Activated CD8-positive, alpha-beta memory T cell treated with anti-CD3 and anti-CD28 coated beads, Interleukin-2, amount 10 ng/mL, durations not matched to agents 7 days and 5 days (primary cell): Measurements from ENCODE around the gene LRIG3. TPM values are rescaled to one million over a fixed set of nuclear protein-coding genes. Genes with fewer than 3 reads are reported as not detected.
A peak's percentile ranks its signal among the peaks of the same experiment; 100 is the strongest.

Source experiments
- ATAC-seq: fragments of 150-1000 bp; cut with Tn5 transposase; one replicate; pipeline ENCODE4 v1.10.0; 2021; ENCODE audit warnings: moderate library complexity
- CTCF ChIA-PET: fragments of 350-600 bp; sonication (Branson Sonifier 250); formaldehyde crosslinking; loops from one replicate; lab custom pipeline; 2021; ENCODE audit warnings: antibody characterized with exemption; lab: Charles Lee
- DNase-seq: peaks from one replicate; pipeline ENCODE4 v3.0.0-alpha.2; 2020
- H3K27ac Mint-ChIP-seq: one replicate; pipeline ENCODE4 v1.8.0; 2021; ENCODE audit warnings: mild to moderate bottlenecking, mixed read lengths
- H3K27me3 Mint-ChIP-seq: one replicate; pipeline ENCODE4 v1.8.0; 2021; ENCODE audit warnings: mixed read lengths
- H3K36me3 Mint-ChIP-seq: one replicate; pipeline ENCODE4 v1.8.0; 2021; ENCODE audit warnings: mild to moderate bottlenecking, mixed read lengths
- H3K4me1 Mint-ChIP-seq: one replicate; pipeline ENCODE4 v1.8.0; 2021; ENCODE audit warnings: mixed read lengths
- H3K4me3 Mint-ChIP-seq: one replicate; pipeline ENCODE4 v1.8.0; 2021; ENCODE audit warnings: mild to moderate bottlenecking, moderate library complexity, mixed read lengths
- H3K9me3 Mint-ChIP-seq: one replicate; pipeline ENCODE4 v1.8.0; 2022; ENCODE audit warnings: low read depth, mixed read lengths
- total RNA-seq, 2 experiments: library from RNA; stranded (reverse); gene quantifications; one replicate each; pipeline ENCODE4 v1.2.3, GENCODE V29; 2021

LRIG3 gene
- under 1 TPM in 1 of 2 experiments, not detected in 1; 0.30 TPM for total RNA-seq

DNA sequence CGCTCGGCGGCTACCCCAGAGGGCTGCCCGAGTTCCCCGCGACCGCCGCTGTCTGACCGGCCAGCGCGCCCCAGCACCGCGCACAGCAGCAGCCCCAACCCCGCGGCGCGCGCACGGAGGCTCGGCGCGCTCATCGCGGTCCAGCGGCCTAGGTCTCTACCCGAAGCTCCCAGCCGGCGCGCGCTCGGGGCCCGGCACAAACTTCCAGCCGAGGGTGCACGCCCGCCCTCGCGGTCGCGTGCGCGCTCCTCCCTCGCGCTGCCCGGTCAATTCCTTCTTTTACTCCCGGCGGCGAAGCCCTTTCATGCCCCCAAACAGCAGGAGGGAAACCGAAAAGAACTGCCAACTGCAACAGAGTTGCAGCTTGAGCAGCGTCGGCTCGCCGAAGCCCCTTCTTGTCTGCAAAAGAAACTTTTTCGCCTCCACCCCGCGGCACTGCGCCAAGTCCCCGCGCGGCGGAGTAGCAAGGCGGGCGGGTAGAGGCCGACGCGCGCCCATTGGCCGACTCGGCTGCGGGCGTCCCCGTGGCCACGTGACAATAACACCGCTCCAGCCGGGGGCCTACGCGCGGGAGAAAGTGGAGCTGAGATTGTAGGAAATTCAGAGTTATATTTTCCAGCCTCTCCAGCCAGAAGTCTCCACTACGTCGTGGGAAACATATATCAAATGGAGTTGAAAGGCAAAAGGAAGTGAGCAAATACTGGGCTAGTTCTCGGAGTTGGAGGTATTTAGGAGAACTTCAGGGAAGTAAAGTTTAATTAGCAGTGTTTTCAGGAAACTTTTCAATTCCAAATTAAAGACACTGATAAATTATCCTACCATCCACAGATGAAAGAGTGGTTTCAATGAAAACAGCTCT, at the start of gene LRIG3:
LRIG3 (minus strand) TSS at position 403 of the 859 bp plus-strand sequence; CDS start at position 134, 269 bp downstream.
- ATAC-seq (peak; percentile 61), DNase-seq (no peak)
- peaks cover 3% of the 10 kb centered on the region for H3K4me1 Mint-ChIP-seq
- H3K4me3 Mint-ChIP-seq: peak within 1 kb of the TSS; percentile 56
- H3K27me3 Mint-ChIP-seq: peaks cover 34% of the 10 kb centered on the region
- no peaks in the 10 kb centered on the region for H3K9me3 Mint-ChIP-seq
- no peaks in the 10 kb centered on the region for H3K36me3 Mint-ChIP-seq
- CTCF ChIA-PET: no interaction called here
- no peak within 1 kb of the TSS for H3K27ac Mint-ChIP-seq

GRCh38 chr12:58969237-58969636, 48.9 kb upstream of the LRIG3 start:
- CTCF ChIA-PET: no interaction called here
- Mint-ChIP-seq H3K36me3 (no peaks in the 10 kb centered on the region), H3K27ac (no peak overlapping the region), H3K4me3 (no peak overlapping the region), H3K9me3 (no peaks in the 10 kb centered on the region), H3K4me1 (no peaks in the 10 kb centered on the region), H3K27me3 (no peaks in the 10 kb centered on the region)
- ATAC-seq: no peak
- no peak for DNase-seq

DNA sequence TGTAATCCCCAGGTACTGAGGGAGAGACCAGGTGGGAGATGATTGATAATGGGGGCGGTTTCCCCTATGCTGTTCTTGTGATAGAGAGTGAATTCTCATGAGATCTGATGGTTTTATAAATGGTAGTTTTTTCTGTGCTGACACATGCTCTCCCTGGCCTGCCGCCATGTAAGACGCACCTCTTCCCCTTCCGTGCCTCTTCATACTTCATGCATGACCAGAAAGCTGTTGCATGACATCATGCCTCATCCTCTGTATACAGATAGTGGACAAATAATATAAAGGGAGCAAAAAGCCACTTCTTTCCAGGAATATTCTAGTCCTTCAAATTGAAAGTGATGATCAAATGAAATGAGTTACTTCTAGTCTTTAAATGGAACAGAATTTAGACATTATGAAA, 47.3 kb upstream of the LRIG3 start:
- Mint-ChIP-seq H3K36me3 (no peaks in the 10 kb centered on the region), H3K4me3 (no peak overlapping the region), H3K27ac (no peak overlapping the region), H3K4me1 (no peaks in the 10 kb centered on the region), H3K9me3 (peaks cover 2% of the 10 kb centered on the region), H3K27me3 (no peaks in the 10 kb centered on the region)
- CTCF ChIA-PET: no interaction called here
- no peak for ATAC-seq
- no peak for DNase-seq

GRCh38 chr12:58966939-58967338, 46.6 kb upstream of the LRIG3 start:
- H3K9me3 Mint-ChIP-seq: peaks cover 2% of the 10 kb centered on the region
- no peak overlapping the region for H3K27ac Mint-ChIP-seq
- no peak for DNase-seq
- no peaks in the 10 kb centered on the region for H3K4me1 Mint-ChIP-seq
- no peaks in the 10 kb centered on the region for H3K27me3 Mint-ChIP-seq
- ATAC-seq: no peak
- no peak overlapping the region for H3K4me3 Mint-ChIP-seq
- H3K36me3 Mint-ChIP-seq: no peaks in the 10 kb centered on the region
- CTCF ChIA-PET: no interaction called here

- CTCF ChIA-PET: no interaction called here
Measured at GRCh38 chr12:58965568-58965967, 45.3 kb upstream of the LRIG3 start.

GRCh38 chr12:58963844-58964243, 43.5 kb upstream of the LRIG3 start:
- peaks cover 2% of the 10 kb centered on the region for H3K9me3 Mint-ChIP-seq
- CTCF ChIA-PET: no interaction called here
- no peak overlapping the region for H3K4me3 Mint-ChIP-seq
- H3K4me1 Mint-ChIP-seq: no peaks in the 10 kb centered on the region
- no peak overlapping the region for H3K27ac Mint-ChIP-seq
- no peaks in the 10 kb centered on the region for H3K36me3 Mint-ChIP-seq
- H3K27me3 Mint-ChIP-seq: no peaks in the 10 kb centered on the region
- ATAC-seq (no peak), DNase-seq (no peak)

More at GRCh38 chr12:58965568-58965967, 45.3 kb upstream of the LRIG3 start:
- ATAC-seq (no peak), DNase-seq (no peak)
- Mint-ChIP-seq H3K27ac (no peak overlapping the region), H3K4me3 (no peak overlapping the region), H3K27me3 (no peaks in the 10 kb centered on the region), H3K36me3 (no peaks in the 10 kb centered on the region), H3K9me3 (peaks cover 2% of the 10 kb centered on the region), H3K4me1 (no peaks in the 10 kb centered on the region)

DNA sequence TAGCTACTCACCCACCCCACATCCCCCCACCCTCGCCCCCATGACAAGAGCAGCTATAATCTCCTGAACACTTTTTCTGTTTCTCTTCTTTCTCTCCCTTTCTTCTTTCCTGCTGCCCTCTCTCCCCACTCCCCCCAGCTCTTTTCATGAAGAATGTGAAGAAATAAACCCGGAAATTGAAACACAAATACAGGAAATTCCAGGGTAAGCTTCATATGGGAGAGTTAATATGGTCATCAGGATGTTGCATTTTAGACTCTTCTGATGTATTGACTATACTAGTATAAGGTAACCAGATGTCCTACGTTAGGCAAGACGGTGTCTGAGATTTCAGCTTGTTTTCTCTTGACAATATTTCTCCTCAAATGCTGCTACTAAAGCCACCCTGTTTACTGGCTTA, 41.6 kb upstream of the LRIG3 start:
- Mint-ChIP-seq H3K4me3 (no peak overlapping the region), H3K4me1 (no peaks in the 10 kb centered on the region), H3K9me3 (peaks cover 2% of the 10 kb centered on the region), H3K27ac (no peak overlapping the region), H3K36me3 (no peaks in the 10 kb centered on the region), H3K27me3 (no peaks in the 10 kb centered on the region)
- DNase-seq (no peak), ATAC-seq (no peak)
- CTCF ChIA-PET: no interaction called here

- Mint-ChIP-seq H3K9me3 (peaks cover 2% of the 10 kb centered on the region), H3K4me3 (no peak overlapping the region), H3K36me3 (no peaks in the 10 kb centered on the region), H3K4me1 (no peaks in the 10 kb centered on the region), H3K27me3 (no peaks in the 10 kb centered on the region), H3K27ac (no peak overlapping the region)
- DNase-seq (no peak), ATAC-seq (no peak)
- CTCF ChIA-PET: no interaction called here
Measured at GRCh38 chr12:58961166-58961565, 40.9 kb upstream of the LRIG3 start.

- no peak overlapping the region for H3K27ac Mint-ChIP-seq
- DNase-seq (no peak), ATAC-seq (no peak)
- no peak overlapping the region for H3K4me3 Mint-ChIP-seq
- CTCF ChIA-PET: no interaction called here
- H3K9me3 Mint-ChIP-seq: peaks cover 2% of the 10 kb centered on the region
- H3K27me3 Mint-ChIP-seq: no peaks in the 10 kb centered on the region
- H3K4me1 Mint-ChIP-seq: no peaks in the 10 kb centered on the region
- no peaks in the 10 kb centered on the region for H3K36me3 Mint-ChIP-seq
Measured at GRCh38 chr12:58959639-58960300, 39.5 kb upstream of the LRIG3 start.

DNA sequence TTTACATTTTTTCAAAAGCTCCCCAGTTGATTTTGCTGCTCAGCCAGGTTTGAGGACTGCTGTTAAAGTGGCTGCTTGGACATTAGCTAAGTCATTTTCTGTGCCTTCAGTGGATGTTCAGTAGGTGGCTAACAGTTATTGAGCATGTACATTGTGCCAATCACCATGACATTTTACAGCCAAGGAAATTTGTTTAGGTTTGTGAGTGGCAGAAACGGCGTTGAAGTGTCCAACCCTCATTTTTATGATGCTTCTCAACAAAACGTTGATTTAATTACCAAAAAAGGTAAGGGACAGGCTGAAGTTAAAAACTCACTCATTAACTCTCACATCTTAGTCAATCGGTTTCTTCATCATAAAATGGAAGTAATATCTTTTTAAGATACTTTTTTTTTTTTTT, 37.0 kb upstream of the LRIG3 start:
- Mint-ChIP-seq H3K27me3 (no peaks in the 10 kb centered on the region), H3K27ac (no peak overlapping the region), H3K9me3 (no peaks in the 10 kb centered on the region), H3K4me3 (no peak overlapping the region), H3K4me1 (no peaks in the 10 kb centered on the region), H3K36me3 (no peaks in the 10 kb centered on the region)
- DNase-seq: no peak
- ATAC-seq: no peak
- CTCF ChIA-PET: no interaction called here

- Mint-ChIP-seq H3K9me3 (no peaks in the 10 kb centered on the region), H3K4me3 (no peak overlapping the region), H3K27me3 (no peaks in the 10 kb centered on the region), H3K27ac (no peak overlapping the region), H3K4me1 (no peaks in the 10 kb centered on the region), H3K36me3 (no peaks in the 10 kb centered on the region)
- DNase-seq (no peak), ATAC-seq (no peak)
- CTCF ChIA-PET: no interaction called here
Measured at GRCh38 chr12:58955849-58956248, 35.5 kb upstream of the LRIG3 start.

GRCh38 chr12:58954002-58954401, 33.7 kb upstream of the LRIG3 start:
- CTCF ChIA-PET: no interaction called here
- no peak for DNase-seq
- Mint-ChIP-seq H3K4me1 (no peaks in the 10 kb centered on the region), H3K4me3 (no peak overlapping the region), H3K9me3 (no peaks in the 10 kb centered on the region), H3K27me3 (no peaks in the 10 kb centered on the region), H3K36me3 (no peaks in the 10 kb centered on the region), H3K27ac (no peak overlapping the region)
- ATAC-seq: no peak

DNA sequence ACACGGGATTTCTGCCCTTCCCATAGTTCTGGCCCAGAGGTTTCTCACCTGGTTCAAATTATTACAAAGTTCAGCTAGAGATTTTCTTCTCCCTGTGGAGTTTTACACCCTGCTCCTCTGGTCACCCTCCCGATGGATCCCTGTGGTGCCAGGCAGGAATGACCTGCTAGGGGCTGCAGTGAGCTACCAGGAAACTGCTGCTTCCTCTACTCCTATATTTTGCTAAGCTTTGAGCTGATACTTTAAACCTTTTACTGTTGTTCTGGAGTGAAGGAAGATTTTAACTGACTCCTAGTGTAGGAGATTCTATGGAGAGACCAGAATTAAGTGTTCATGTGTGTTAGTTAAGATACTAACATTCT, 30.4 kb upstream of the LRIG3 start:
- CTCF ChIA-PET: no interaction called here
- H3K36me3 Mint-ChIP-seq: no peaks in the 10 kb centered on the region
- no peak overlapping the region for H3K27ac Mint-ChIP-seq
- H3K9me3 Mint-ChIP-seq: peaks cover 10% of the 10 kb centered on the region
- no peaks in the 10 kb centered on the region for H3K4me1 Mint-ChIP-seq
- no peaks in the 10 kb centered on the region for H3K27me3 Mint-ChIP-seq
- ATAC-seq (no peak), DNase-seq (no peak)
- no peak overlapping the region for H3K4me3 Mint-ChIP-seq
